DND-41 (cell line): ENCODE data around the gene ARRB1.

ENCODE experiments used
- ATAC-seq: fragments of 200-7000 bp; cut with Tn5 transposase; 3 replicates; pipeline ENCODE4 v1.9.1; 2021; ENCODE audit warnings: low read depth; ENCODE audit not compliant: insufficient read depth
- DNase-seq: peaks from one replicate; pipeline ENCODE4 v3.0.0-alpha.2; 2020
- H2AFZ ChIP-seq: 2 replicates; pipeline ENCODE4 v1.6.0; 2012; ENCODE audit warnings: low read depth, low read length
- H3K27ac ChIP-seq: 2 replicates; pipeline ENCODE4 v1.5.1; 2012; ENCODE audit warnings: low read length, inconsistent platforms
- H3K27me3 ChIP-seq: fragments of 200-600 bp; sonication (generic); 2 replicates; pipeline ENCODE4 v1.6.0; 2012; ENCODE audit warnings: low read length, mild to moderate bottlenecking, inconsistent platforms; ENCODE audit not compliant: insufficient read depth, poor library complexity
- H3K36me3 ChIP-seq: 2 replicates; pipeline ENCODE4 v1.5.1; 2012; ENCODE audit warnings: low read length, inconsistent platforms; ENCODE audit not compliant: insufficient read depth
- H3K4me1 ChIP-seq: 2 replicates; pipeline ENCODE4 v1.5.1; 2012; ENCODE audit warnings: mild to moderate bottlenecking, low read length; ENCODE audit not compliant: insufficient read depth
- H3K4me2 ChIP-seq: 2 replicates; pipeline ENCODE4 v1.6.0; 2012; ENCODE audit warnings: mild to moderate bottlenecking, moderate library complexity, low read length, inconsistent platforms; ENCODE audit not compliant: insufficient read depth
- H3K4me3 ChIP-seq, 2 experiments: fragments of 200-600 bp in 1 of 2; shearing (Covaris generic) in 1 of 2; 2 replicates each; pipeline ENCODE4 v1.5.1; 2012 to 2016; ENCODE audit warnings: inconsistent platforms in 2 of 2, low read length in 2 of 2, mild to moderate bottlenecking in 2 of 2, low read depth in 1 of 2, moderate library complexity in 1 of 2
- H3K79me2 ChIP-seq: 2 replicates; pipeline ENCODE4 v1.6.0; 2012; ENCODE audit warnings: low read length, inconsistent platforms; ENCODE audit not compliant: insufficient read depth
- H3K9ac ChIP-seq: 2 replicates; pipeline ENCODE4 v1.6.0; 2012; ENCODE audit warnings: low read depth, mild to moderate bottlenecking, inconsistent platforms, low read length, moderate library complexity
- H3K9me3 ChIP-seq: 2 replicates; pipeline ENCODE4 v1.5.1; 2012; ENCODE audit warnings: low read length, moderate library complexity, mild to moderate bottlenecking, inconsistent platforms; ENCODE audit not compliant: insufficient read depth, severe bottlenecking
- H4K20me1 ChIP-seq: 2 replicates; pipeline ENCODE4 v1.6.0; 2012; ENCODE audit warnings: low read length; ENCODE audit not compliant: insufficient read depth
- EZH2 ChIP-seq: IDR thresholded peaks from 3 replicates; pipeline ENCODE4 v1.6.1; 2012; ENCODE audit warnings: borderline replicate concordance, low read depth, mild to moderate bottlenecking, moderate library complexity, low read length, inconsistent platforms; ENCODE audit not compliant: severe bottlenecking
- TF ChIP-seq, protein P1 (sequence below): IDR thresholded peaks from 2 replicates; pipeline ENCODE4 v1.5.1; 2012; ENCODE audit warnings: borderline replicate concordance, low read length, moderate library complexity, mild to moderate bottlenecking; ENCODE audit not compliant: poor library complexity, severe bottlenecking; ENCODE audit errors: extremely low read depth

The ARRB1 gene

DNA sequence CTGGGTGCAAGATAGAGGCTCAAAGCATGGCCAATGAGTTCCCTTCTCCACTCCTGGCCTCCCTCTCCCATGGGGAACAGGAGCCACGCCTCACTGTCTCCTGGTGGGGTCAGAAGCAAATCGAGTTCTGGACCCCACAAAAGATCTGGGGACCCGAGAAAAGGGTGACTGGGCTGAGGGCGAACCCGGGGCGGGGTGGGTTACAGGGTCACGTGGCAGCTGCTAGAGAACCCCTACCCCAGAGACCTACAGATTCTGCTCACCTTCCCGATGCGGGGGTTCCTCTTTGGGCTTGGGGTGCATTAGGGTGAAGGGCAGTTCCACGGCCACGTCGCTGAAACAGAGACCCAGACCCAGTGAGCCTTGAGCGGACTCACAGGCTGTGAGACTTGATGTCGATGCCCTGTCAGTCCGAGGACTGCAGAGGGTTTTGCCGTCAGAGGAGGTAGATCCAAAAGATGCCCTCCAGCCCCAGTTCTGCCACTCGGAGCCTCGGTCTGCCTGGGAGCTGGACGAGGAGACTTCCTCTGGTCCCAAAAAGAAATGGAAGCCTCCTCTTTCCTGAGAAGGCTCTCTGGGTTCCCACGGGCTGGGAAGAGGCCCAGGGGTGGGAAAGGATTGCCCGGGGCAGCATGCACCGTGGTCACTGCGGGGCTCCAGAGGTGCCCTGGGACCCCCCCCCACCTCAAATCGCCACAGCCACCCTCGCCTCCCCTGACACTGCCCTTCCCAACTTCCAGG lies 82.7 kb downstream of the ARRB1 start:
- H2AFZ ChIP-seq: no peak overlapping the region
- H3K36me3 ChIP-seq: peaks cover 15% of the 10 kb centered on the region; the same call in 1 of the 2 replicates

DNA sequence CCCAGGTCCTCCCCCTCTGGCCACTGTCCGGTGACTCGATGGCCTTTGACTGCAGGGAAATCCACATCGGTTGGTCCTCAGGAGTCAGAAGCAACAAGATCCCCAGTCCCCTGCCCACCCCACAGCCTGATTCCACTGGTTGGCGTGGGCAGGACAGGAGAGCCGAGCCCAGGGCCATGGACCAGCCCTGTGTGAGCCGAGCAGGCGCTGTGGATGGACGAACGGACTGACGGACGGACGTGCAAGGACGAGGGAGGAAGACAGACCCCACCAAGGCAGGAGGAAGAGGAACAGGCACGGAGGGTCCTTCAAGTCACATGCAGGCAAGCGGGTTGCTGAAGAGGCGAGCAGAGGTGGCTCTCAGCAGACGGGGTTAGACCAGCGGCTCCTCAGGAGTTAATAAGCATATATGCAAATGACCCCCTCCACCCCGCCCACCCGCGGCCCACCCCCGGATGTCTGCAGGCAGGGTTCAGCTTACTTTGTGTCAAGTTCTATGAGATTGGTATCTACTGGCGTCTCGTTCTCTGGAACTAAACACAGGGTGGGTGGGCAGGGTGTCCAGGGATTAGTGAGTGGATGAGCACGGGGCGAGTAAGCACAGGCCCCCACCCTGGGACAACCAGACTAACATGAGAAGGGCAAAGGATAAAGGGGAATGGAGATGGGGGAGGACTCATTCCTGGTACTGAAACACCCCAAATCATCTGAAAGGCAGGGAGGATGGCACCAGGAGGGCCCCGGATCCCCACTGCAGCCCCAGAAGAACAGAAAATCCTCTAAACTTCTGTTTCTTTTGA lies 84.1 kb downstream of the ARRB1 start:
- no peak overlapping the region for H3K27ac ChIP-seq
- H4K20me1 ChIP-seq: no peaks in the 10 kb centered on the region
- H3K9me3 ChIP-seq: no peaks in the 10 kb centered on the region
- no peak overlapping the region for H3K4me2 ChIP-seq
- H3K4me3 ChIP-seq: no peak overlapping the region
- no peak for DNase-seq
- TF ChIP-seq, protein P1, sequence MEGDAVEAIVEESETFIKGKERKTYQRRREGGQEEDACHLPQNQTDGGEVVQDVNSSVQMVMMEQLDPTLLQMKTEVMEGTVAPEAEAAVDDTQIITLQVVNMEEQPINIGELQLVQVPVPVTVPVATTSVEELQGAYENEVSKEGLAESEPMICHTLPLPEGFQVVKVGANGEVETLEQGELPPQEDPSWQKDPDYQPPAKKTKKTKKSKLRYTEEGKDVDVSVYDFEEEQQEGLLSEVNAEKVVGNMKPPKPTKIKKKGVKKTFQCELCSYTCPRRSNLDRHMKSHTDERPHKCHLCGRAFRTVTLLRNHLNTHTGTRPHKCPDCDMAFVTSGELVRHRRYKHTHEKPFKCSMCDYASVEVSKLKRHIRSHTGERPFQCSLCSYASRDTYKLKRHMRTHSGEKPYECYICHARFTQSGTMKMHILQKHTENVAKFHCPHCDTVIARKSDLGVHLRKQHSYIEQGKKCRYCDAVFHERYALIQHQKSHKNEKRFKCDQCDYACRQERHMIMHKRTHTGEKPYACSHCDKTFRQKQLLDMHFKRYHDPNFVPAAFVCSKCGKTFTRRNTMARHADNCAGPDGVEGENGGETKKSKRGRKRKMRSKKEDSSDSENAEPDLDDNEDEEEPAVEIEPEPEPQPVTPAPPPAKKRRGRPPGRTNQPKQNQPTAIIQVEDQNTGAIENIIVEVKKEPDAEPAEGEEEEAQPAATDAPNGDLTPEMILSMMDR: no peak
- no peak for TF ChIP-seq EZH2
- ATAC-seq: no peak
- H3K79me2 ChIP-seq: no peaks in the 10 kb centered on the region
- H2AFZ ChIP-seq: no peak overlapping the region
- H3K27me3 ChIP-seq: no peaks in the 10 kb centered on the region
- H3K9ac ChIP-seq: no peak overlapping the region
- H3K36me3 ChIP-seq: 0 out of 2 replicates have a peak, but pooled peaks cover 2% of the 10 kb centered on the region
- no peaks in the 10 kb centered on the region for H3K4me1 ChIP-seq

More for the DNA sequence above, 82.7 kb downstream of the ARRB1 start:
- H3K79me2 ChIP-seq: no peaks in the 10 kb centered on the region
- H4K20me1 ChIP-seq: no peaks in the 10 kb centered on the region
- no peak overlapping the region for H3K4me2 ChIP-seq
- DNase-seq: no peak
- H3K27ac ChIP-seq: no peak overlapping the region
- no peaks in the 10 kb centered on the region for H3K4me1 ChIP-seq
- no peak overlapping the region for H3K4me3 ChIP-seq
- no peak for TF ChIP-seq EZH2
- TF ChIP-seq, protein P1: no peak
- no peaks in the 10 kb centered on the region for H3K27me3 ChIP-seq
- no peak for ATAC-seq
- no peak overlapping the region for H3K9ac ChIP-seq
- H3K9me3 ChIP-seq: no peaks in the 10 kb centered on the region

DNA sequence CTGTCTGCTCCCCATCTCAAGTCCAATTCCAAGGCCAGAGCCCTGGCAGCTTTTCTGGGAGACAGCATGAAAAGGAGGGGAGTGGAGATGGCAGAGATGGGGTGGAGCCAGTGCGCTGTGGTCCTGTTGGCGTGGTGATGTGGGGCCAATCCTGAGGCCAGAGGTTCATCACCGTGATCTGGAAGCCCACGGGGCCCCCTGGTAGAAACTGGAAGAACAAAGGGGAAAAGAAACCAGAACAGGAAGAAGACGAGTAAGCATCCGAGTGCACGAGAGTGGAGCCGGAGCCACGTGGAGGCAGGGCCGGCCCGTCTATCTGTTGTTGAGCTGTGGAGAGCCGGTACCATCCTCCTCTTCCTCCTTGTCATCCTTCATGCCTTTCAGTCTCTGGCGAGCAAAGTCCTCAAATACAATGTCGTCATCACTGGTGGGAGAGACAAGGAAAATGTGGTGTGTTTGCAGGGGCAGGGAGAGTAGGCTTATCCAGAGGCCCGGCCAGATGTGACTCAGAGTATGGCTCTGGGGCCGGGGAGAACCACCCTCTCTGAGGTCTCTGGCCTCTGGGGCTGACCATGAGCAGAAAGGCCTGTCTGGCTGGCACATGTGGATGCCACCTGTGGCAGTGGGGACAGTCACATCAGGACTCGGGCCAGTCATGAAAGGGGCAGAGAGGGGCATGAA lies 85.5 kb downstream of the ARRB1 start:
- Histone ChIP-seq H3K9ac (no peak overlapping the region), H3K4me2 (no peak overlapping the region), H4K20me1 (no peaks in the 10 kb centered on the region), H3K79me2 (no peaks in the 10 kb centered on the region), H3K36me3 (no peaks in the 10 kb centered on the region), H3K9me3 (no peaks in the 10 kb centered on the region), H3K27ac (no peak overlapping the region), H3K27me3 (no peaks in the 10 kb centered on the region), H3K4me3 (no peak overlapping the region), H3K4me1 (no peaks in the 10 kb centered on the region), H2AFZ (no peak overlapping the region)
- ATAC-seq (no peak), DNase-seq (no peak)
- no peak for TF ChIP-seq EZH2
- TF ChIP-seq, protein P1: no peak
